TTC549 (cell line): ENCODE results near the gene MTHFSD.

Experiments used
- FAIRE-seq: peaks from 2 replicates; lab custom pipeline; 2012; peaks lifted over from hg19 to GRCh38; lab: Jason Lieb, UNC

MTHFSD gene

GRCh38 chr16:86569701-86570447 lies 14.8 kb upstream of the MTHFSD start:
- no peak for FAIRE-seq

- no peak for FAIRE-seq
Observed at GRCh38 chr16:86568677-86569623, 13.9 kb upstream of the MTHFSD start.

- FAIRE-seq, result no peak
Observed at GRCh38 chr16:86567701-86568581, 12.9 kb upstream of the MTHFSD start.

GRCh38 chr16:86566966-86567700 lies 12.1 kb upstream of the MTHFSD start:
- no peak for FAIRE-seq

- peak; percentile 85 for FAIRE-seq
Observed at GRCh38 chr16:86566601-86566965, 11.5 kb upstream of the MTHFSD start, which contains the start of gene FOXC2. TSS of gene FOXC2 (plus strand) at chr16:86566829. CDS start at chr16:86567336, 507 bp downstream.

GRCh38 chr16:86565644-86566511 lies 10.8 kb upstream of the MTHFSD start:
- no peak for FAIRE-seq

GRCh38 chr16:86565181-86565631 lies 10.2 kb upstream of the MTHFSD start:
- no peak for FAIRE-seq

- peak; percentile 73 for FAIRE-seq
Observed at GRCh38 chr16:86563469-86564345, 8.7 kb upstream of the MTHFSD start.

GRCh38 chr16:86562356-86562755 lies 7.3 kb upstream of the MTHFSD start:
- no peak for FAIRE-seq

- no peak for FAIRE-seq
Observed at GRCh38 chr16:86559802-86560305, 4.8 kb upstream of the MTHFSD start.

- FAIRE-seq, result no peak
Observed at GRCh38 chr16:86558355-86559193, 3.5 kb upstream of the MTHFSD start.

- FAIRE-seq, result no peak
Observed at GRCh38 chr16:86557587-86557986, 2.6 kb upstream of the MTHFSD start.

- no peak for FAIRE-seq
Observed at GRCh38 chr16:86556576-86556975, 1.5 kb upstream of the MTHFSD start.

GRCh38 chr16:86555704-86556075 lies 655 bp upstream of the MTHFSD start:
- no peak for FAIRE-seq

GRCh38 chr16:86554599-86554916 lies 477 bp downstream of the MTHFSD start:
- no peak for FAIRE-seq

GRCh38 chr16:86553356-86553755 lies 1.7 kb downstream of the MTHFSD start:
- no peak for FAIRE-seq

GRCh38 chr16:86550281-86550680 lies 4.8 kb downstream of the MTHFSD start:
- no peak for FAIRE-seq

- no peak for FAIRE-seq
Observed at GRCh38 chr16:86549893-86550190, 5.2 kb downstream of the MTHFSD start.
